Measurements from ENCODE around the gene DHRSX. TPM values are rescaled to one million over a fixed set of nuclear protein-coding genes. Genes with fewer than 3 reads are reported as not detected.
"Not testable (repeated sequence)": the region's sequence is repeated elsewhere in the genome, so short reads cannot be mapped to it uniquely, and the experiment has no call there.

Gene DHRSX
- total and polyA plus RNA-seq, 2 donors from 2014 or later = 26.4 to 30.0 TPM

DNA sequence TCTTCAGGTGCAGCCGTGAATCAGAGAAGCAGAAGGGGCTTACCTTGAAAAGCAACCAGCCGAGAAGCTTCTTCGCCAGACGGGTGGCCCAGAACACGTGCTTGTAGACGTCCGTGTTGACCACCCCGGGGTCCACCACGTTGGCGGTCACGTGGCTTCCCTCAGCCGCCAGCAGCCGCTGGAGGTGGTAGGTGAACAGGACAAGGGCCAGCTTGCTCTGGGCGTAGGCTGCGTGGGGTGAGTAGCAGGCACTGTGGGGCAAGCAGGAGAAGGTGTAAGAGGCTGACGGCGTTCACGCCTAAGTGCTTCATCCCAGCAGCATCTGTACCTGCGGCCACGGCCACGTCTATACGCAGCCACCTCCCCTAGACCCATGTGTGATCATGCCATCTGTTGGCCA lies 257.8 kb downstream of the DHRSX start:
- H3K9ac ChIP-seq (ENCODE audit: low read length in 3 of 3) = no peak overlapping the region
- H3K27ac ChIP-seq (ENCODE audit: low read depth in 2 of 2, low read length in 2 of 2) = no peak overlapping the region
- H3K4me3 ChIP-seq (ENCODE audit: low read length in 3 of 3) = no peak overlapping the region
- H3K36me3 ChIP-seq (ENCODE audit: control insufficient read depth in 2 of 3, insufficient read depth in 3 of 3, low read length in 3 of 3) = peaks cover 0 to 3% (median 0%) of the 10 kb centered on the region in 3 donors
- no peak for FAIRE-seq
- TF ChIP-seq CTCF (IDR thresholded peaks at IDR 0.05; ENCODE audit: borderline replicate concordance, extremely low read depth, insufficient read depth) = no peak
- DNase-seq = no peak
- H3K9me3 ChIP-seq (ENCODE audit: control insufficient read depth in 2 of 3, insufficient read depth in 1 of 3, low read length in 3 of 3) = no peaks in the 10 kb centered on the region
- H3K27me3 ChIP-seq (ENCODE audit: control insufficient read depth, insufficient read depth, low read length) = no peaks in the 10 kb centered on the region
- intact Hi-C loops (cut with DNase I) = no loop called here
- no peaks in the 10 kb centered on the region for H3K4me1 ChIP-seq (ENCODE audit: control insufficient read depth in 2 of 3, insufficient read depth in 2 of 3, low read depth in 1 of 3, low read length in 3 of 3)

- no peak for FAIRE-seq
- Histone ChIP-seq H3K27ac (ENCODE audit: low read depth in 2 of 2, low read length in 2 of 2) (no peak overlapping the region), H3K4me3 (ENCODE audit: low read length in 3 of 3) (no peak overlapping the region), H3K9me3 (ENCODE audit: control insufficient read depth in 2 of 3, insufficient read depth in 1 of 3, low read length in 3 of 3) (no peaks in the 10 kb centered on the region), H3K9ac (ENCODE audit: low read length in 3 of 3) (no peak overlapping the region), H3K36me3 (ENCODE audit: control insufficient read depth in 2 of 3, insufficient read depth in 3 of 3, low read length in 3 of 3) (peaks cover 0 to 3% (median 0%) of the 10 kb centered on the region in 3 donors), H3K27me3 (ENCODE audit: control insufficient read depth, insufficient read depth, low read length) (no peaks in the 10 kb centered on the region), H3K4me1 (ENCODE audit: control insufficient read depth in 2 of 3, insufficient read depth in 2 of 3, low read depth in 1 of 3, low read length in 3 of 3) (no peaks in the 10 kb centered on the region)
- DNase-seq = no peak
- intact Hi-C loops (cut with DNase I) = no loop called here
- no peak for TF ChIP-seq CTCF (IDR thresholded peaks at IDR 0.05; ENCODE audit: borderline replicate concordance, extremely low read depth, insufficient read depth)
These were observed 258.4 kb downstream of the DHRSX start for GRCh38 chrX:2242326-2242725.

DNA sequence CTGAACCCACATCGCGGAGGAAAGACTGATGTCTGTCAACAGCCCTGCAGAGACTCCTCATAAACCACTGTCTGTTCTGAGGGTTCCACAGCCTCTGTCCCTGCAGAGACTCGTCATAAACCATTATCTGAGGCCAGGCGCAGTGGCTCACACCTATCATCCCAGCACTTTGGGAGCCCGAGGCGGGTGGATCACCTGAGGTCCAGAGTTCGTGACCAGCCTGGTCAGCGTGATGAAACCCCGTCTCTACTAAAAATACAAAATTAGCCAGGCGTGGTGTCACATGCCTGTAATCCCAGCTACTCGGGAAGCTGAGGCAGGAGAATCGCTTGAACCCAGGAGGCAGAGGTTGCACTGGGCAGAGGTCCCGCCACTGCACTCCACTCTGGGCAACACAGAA lies 259.3 kb downstream of the DHRSX start:
- intact Hi-C loops (cut with DNase I); H3K4me3 ChIP-seq (ENCODE audit: low read length in 3 of 3); H3K9ac ChIP-seq (ENCODE audit: low read length in 3 of 3); H3K9me3 ChIP-seq (ENCODE audit: control insufficient read depth in 2 of 3, insufficient read depth in 1 of 3, low read length in 3 of 3); H3K36me3 ChIP-seq (ENCODE audit: control insufficient read depth in 2 of 3, insufficient read depth in 3 of 3, low read length in 3 of 3); H3K27ac ChIP-seq (ENCODE audit: low read depth in 2 of 2, low read length in 2 of 2); H3K27me3 ChIP-seq (ENCODE audit: control insufficient read depth, insufficient read depth, low read length); DNase-seq; H3K4me1 ChIP-seq (ENCODE audit: control insufficient read depth in 2 of 3, insufficient read depth in 2 of 3, low read depth in 1 of 3, low read length in 3 of 3); FAIRE-seq: not testable (repeated sequence)

- H3K4me1 ChIP-seq (ENCODE audit: control insufficient read depth in 2 of 3, insufficient read depth in 2 of 3, low read depth in 1 of 3, low read length in 3 of 3); H3K27me3 ChIP-seq (ENCODE audit: control insufficient read depth, insufficient read depth, low read length); DNase-seq; H3K9ac ChIP-seq (ENCODE audit: low read length in 3 of 3); H3K36me3 ChIP-seq (ENCODE audit: control insufficient read depth in 2 of 3, insufficient read depth in 3 of 3, low read length in 3 of 3); H3K27ac ChIP-seq (ENCODE audit: low read depth in 2 of 2, low read length in 2 of 2); H3K9me3 ChIP-seq (ENCODE audit: control insufficient read depth in 2 of 3, insufficient read depth in 1 of 3, low read length in 3 of 3); FAIRE-seq; intact Hi-C loops (cut with DNase I); H3K4me3 ChIP-seq (ENCODE audit: low read length in 3 of 3): not testable (repeated sequence)
These were observed 260.0 kb downstream of the DHRSX start for GRCh38 chrX:2240761-2241160.

DNA sequence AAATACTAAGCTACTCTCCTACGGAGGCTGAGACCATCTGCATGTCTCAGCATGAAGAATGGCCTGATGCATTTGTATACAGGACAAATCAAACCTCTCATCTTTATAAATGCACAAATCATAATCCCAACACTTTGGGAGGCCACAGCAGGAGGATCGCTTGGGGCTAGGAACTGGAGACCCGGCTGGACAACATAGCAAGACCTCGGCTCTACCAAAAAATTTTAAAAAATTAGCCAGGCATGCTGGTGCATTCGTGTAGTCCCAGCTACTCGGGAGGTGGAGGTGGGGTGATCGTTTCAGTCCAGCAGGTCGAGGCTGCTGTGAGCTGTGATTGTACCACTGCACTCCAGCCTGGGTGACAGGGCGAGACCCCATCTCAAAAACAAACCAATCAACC lies 262.8 kb downstream of the DHRSX start:
- FAIRE-seq (no peak), DNase-seq (no peak)
- no peak for TF ChIP-seq CTCF (IDR thresholded peaks at IDR 0.05; ENCODE audit: borderline replicate concordance, extremely low read depth, insufficient read depth)
- no peak overlapping the region for H3K9ac ChIP-seq (ENCODE audit: low read length in 3 of 3)
- H3K9me3 ChIP-seq (ENCODE audit: control insufficient read depth in 2 of 3, insufficient read depth in 1 of 3, low read length in 3 of 3) = no peaks in the 10 kb centered on the region
- intact Hi-C loops (cut with DNase I) = no loop called here
- no peaks in the 10 kb centered on the region for H3K4me1 ChIP-seq (ENCODE audit: control insufficient read depth in 2 of 3, insufficient read depth in 2 of 3, low read depth in 1 of 3, low read length in 3 of 3)
- peaks cover 0 to 3% (median 0%) of the 10 kb centered on the region in 3 donors for H3K36me3 ChIP-seq (ENCODE audit: control insufficient read depth in 2 of 3, insufficient read depth in 3 of 3, low read length in 3 of 3)
- H3K27ac ChIP-seq (ENCODE audit: low read depth in 2 of 2, low read length in 2 of 2) = no peak overlapping the region
- no peaks in the 10 kb centered on the region for H3K27me3 ChIP-seq (ENCODE audit: control insufficient read depth, insufficient read depth, low read length)
- no peak overlapping the region for H3K4me3 ChIP-seq (ENCODE audit: low read length in 3 of 3)
